OCI-LY3 (cell line): ENCODE measurements around the gene STIM2.

Experiments
- H2AFZ ChIP-seq: fragments of 200-600, 300-600 bp; shearing (Covaris generic); 2 replicates; pipeline ENCODE4 v1.6.0; 2014; ENCODE audit warnings: antibody characterized with exemption, low read depth, low read length
- H3K27ac ChIP-seq: fragments of 200-600, 300-600 bp; sonication (generic); 2 replicates; pipeline ENCODE4 v1.5.1; 2014; ENCODE audit warnings: mild to moderate bottlenecking, low read length, moderate library complexity, mixed read lengths
- H3K27me3 ChIP-seq: fragments of 200-600, 300-600 bp; sonication (generic); 2 replicates; pipeline ENCODE4 v1.6.1; 2014; ENCODE audit warnings: low read depth, low read length, mixed read lengths
- H3K36me3 ChIP-seq: fragments of 200-600, 300-600 bp; sonication (generic); replicated peaks from 2 replicates; pipeline ENCODE3; 2014; ENCODE audit warnings: low read depth, low read length, mixed read lengths
- H3K4me1 ChIP-seq: fragments of 300-600, 200-600 bp; sonication (generic); 2 replicates; pipeline ENCODE4 v1.6.1; 2014; ENCODE audit warnings: low read length, mixed read lengths
- H3K4me2 ChIP-seq: fragments of 200-600, 300-600 bp; sonication (generic); 2 replicates; pipeline ENCODE4 v1.6.1; 2014; ENCODE audit warnings: low read length, mixed read lengths
- H3K4me3 ChIP-seq: fragments of 300-600, 200-600 bp; sonication (generic); 2 replicates; pipeline ENCODE4 v1.5.1; 2014; ENCODE audit warnings: antibody characterized with exemption, mild to moderate bottlenecking, low read length, moderate library complexity
- H3K79me2 ChIP-seq: fragments of 300-600, 200-600 bp; shearing (Covaris generic); 2 replicates; pipeline ENCODE4 v1.6.1; 2014; ENCODE audit warnings: mild to moderate bottlenecking, low read length, mixed read lengths
- H3K9ac ChIP-seq: fragments of 300-600, 200-600 bp; shearing (Covaris generic); 2 replicates; pipeline ENCODE4 v1.6.0; 2014; ENCODE audit warnings: mild to moderate bottlenecking, low read length, moderate library complexity
- H3K9me3 ChIP-seq: fragments of 200-600, 300-600 bp; shearing (Covaris generic); 2 replicates; pipeline ENCODE4 v1.6.1; 2014; ENCODE audit warnings: low read length, mixed read lengths; ENCODE audit not compliant: insufficient read depth
- H4K20me1 ChIP-seq: fragments of 200-600, 300-600 bp; sonication (generic); 2 replicates; pipeline ENCODE4 v1.6.1; 2016; ENCODE audit warnings: low read length, mixed read lengths; ENCODE audit not compliant: insufficient read depth
- EZH2phosphoT487 ChIP-seq: fragments of 200-600 bp; shearing (Covaris generic); IDR thresholded peaks from 2 replicates; pipeline ENCODE4 v1.6.1; 2018; ENCODE audit warnings: antibody characterized with exemption, mixed run types, low read depth
- TF ChIP-seq, protein P1 (sequence below): fragments of 200-600, 300-600 bp; sonication (generic); IDR thresholded peaks from 2 replicates; pipeline ENCODE4 v1.5.1; 2014; ENCODE audit warnings: antibody characterized with exemption, low read length, low read depth

Gene STIM2

DNA sequence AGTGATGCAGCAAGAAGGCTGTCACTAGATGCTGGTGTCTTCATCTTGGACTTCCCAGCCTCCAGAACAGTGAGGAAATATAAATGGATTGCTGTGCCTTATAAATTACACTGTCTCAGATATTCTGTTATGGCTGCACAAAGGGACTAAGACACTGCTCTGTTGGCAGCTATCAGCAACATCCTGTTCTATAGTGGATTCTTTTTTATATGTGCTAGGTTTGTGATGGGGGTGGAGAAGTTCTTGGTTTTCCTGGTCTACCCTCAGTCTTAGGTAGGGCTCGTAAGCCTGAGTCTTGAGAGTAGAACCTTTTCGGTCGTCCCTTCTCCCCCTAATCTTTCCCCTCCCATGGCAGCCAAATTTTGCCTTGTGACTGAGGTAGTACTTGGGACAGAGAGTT is 17.3 kb downstream of the STIM2 start:
- Histone ChIP-seq H3K4me3 (no peak overlapping the region), H3K9me3 (no peaks in the 10 kb centered on the region), H3K79me2 (peaks cover 13% of the 10 kb centered on the region; the same call in 1 of the 2 replicates), H2AFZ (no peak overlapping the region), H3K27ac (no peak overlapping the region), H3K4me1 (peaks cover 15% of the 10 kb centered on the region; the same call in 1 of the 2 replicates), H3K9ac (no peak overlapping the region), H3K36me3 (no peaks in the 10 kb centered on the region), H4K20me1 (no peaks in the 10 kb centered on the region), H3K4me2 (no peak overlapping the region), H3K27me3 (no peaks in the 10 kb centered on the region)
- TF ChIP-seq, protein P1, sequence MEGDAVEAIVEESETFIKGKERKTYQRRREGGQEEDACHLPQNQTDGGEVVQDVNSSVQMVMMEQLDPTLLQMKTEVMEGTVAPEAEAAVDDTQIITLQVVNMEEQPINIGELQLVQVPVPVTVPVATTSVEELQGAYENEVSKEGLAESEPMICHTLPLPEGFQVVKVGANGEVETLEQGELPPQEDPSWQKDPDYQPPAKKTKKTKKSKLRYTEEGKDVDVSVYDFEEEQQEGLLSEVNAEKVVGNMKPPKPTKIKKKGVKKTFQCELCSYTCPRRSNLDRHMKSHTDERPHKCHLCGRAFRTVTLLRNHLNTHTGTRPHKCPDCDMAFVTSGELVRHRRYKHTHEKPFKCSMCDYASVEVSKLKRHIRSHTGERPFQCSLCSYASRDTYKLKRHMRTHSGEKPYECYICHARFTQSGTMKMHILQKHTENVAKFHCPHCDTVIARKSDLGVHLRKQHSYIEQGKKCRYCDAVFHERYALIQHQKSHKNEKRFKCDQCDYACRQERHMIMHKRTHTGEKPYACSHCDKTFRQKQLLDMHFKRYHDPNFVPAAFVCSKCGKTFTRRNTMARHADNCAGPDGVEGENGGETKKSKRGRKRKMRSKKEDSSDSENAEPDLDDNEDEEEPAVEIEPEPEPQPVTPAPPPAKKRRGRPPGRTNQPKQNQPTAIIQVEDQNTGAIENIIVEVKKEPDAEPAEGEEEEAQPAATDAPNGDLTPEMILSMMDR, result no peak
- TF ChIP-seq EZH2phosphoT487, result no peak

DNA sequence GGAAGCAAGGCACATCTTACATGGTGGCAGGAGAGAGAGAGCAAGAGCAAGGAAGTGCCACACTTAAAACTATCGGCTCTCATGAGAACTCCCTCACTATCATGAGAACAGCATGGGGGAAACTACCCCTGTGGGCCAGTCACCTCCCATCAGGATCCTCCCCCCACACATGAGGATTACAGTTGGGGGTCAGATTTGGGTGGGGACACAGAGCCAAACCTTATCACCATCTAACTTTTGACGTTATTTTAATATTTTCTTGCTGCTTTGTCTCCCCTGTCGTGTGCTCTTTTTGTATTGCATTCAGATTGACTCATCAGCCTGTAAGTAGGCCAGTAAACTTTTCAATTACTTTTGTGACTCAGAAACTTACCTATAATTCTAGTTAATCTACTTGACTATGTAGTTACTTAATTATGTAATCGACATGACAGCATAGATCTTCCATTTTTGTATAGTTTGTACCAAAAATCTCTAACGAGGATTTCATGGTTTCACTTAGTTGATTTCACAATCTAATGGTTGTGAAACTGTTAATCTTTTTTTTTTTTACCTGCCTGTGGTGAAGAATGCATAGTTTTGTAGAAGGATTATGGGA is 18.3 kb downstream of the STIM2 start:
- Histone ChIP-seq H3K4me1 (peaks cover 17% of the 10 kb centered on the region), H3K27me3 (no peaks in the 10 kb centered on the region)

DNA sequence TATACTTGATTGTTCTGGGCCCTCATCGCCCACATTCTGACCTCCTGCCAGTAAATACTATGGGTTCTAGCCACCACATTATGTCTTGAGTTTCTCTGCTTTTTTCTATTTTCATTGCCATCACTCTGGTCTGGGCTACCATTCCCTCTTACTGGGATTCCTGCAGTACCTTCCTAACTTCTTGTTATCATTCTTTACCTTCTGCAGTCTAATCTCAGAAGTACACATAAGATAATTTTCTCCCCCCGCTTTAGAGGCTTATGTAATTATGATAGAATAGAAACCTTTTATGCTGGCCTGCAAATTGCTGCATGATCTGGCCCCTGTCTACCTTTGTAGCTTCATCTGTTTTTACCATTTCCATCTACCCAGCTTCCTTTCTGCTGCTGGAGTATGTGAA is 19.2 kb downstream of the STIM2 start:
- H3K79me2 ChIP-seq, result peaks cover 13% of the 10 kb centered on the region; the same call in 1 of the 2 replicates
- TF ChIP-seq, protein P1, result no peak
- TF ChIP-seq EZH2phosphoT487, result no peak

More for the DNA sequence above, 18.3 kb downstream of the STIM2 start:
- TF ChIP-seq, protein P1, result no peak
- TF ChIP-seq EZH2phosphoT487, result no peak
- no peak overlapping the region for H2AFZ ChIP-seq
- H3K9ac ChIP-seq, result no peak overlapping the region
- no peaks in the 10 kb centered on the region for H3K9me3 ChIP-seq
- H3K27ac ChIP-seq, result no peak overlapping the region
- 0 out of 2 replicates have a peak, but pooled peaks cover 3% of the 10 kb centered on the region for H4K20me1 ChIP-seq
- no peaks in the 10 kb centered on the region for H3K36me3 ChIP-seq
- H3K4me2 ChIP-seq, result peak overlapping the region; percentile 34
- peaks cover 13% of the 10 kb centered on the region; the same call in 1 of the 2 replicates for H3K79me2 ChIP-seq
- H3K4me3 ChIP-seq, result no peak overlapping the region

DNA sequence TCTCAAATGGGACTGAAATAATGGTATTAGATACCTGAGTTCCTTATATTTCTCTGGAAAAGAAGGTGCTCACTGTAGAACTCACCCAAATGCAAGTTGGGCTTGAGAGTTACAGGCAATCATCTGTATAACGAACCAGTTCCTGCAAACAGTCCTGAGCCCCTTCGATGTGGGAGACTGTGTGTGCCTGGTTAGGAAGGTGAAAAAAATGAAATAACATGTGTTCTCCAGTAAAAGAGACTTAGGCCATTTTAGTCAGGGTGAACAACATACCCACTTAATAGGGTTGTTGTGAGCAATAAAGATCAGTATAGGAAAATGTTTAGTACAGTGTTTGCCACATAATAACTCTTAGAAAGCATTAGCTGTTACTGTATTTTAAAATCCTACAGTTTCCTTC is 23.4 kb downstream of the STIM2 start:
- peak overlapping the region; percentile 37; the same call in 1 of the 2 replicates for H3K4me3 ChIP-seq
- peaks cover 17% of the 10 kb centered on the region for H3K79me2 ChIP-seq
- no peak overlapping the region for H3K27ac ChIP-seq
- TF ChIP-seq EZH2phosphoT487, result no peak
- TF ChIP-seq, protein P1, result no peak
- no peak overlapping the region for H2AFZ ChIP-seq
- no peaks in the 10 kb centered on the region for H3K36me3 ChIP-seq
- H3K9me3 ChIP-seq, result no peaks in the 10 kb centered on the region
- no peaks in the 10 kb centered on the region for H3K27me3 ChIP-seq
- peaks cover 15% of the 10 kb centered on the region; the same call in 1 of the 2 replicates for H4K20me1 ChIP-seq
- H3K4me2 ChIP-seq, result peak overlapping the region; percentile 61
- H3K9ac ChIP-seq, result no peak overlapping the region
- H3K4me1 ChIP-seq, result peaks cover 38% of the 10 kb centered on the region

More for the DNA sequence above, 19.2 kb downstream of the STIM2 start:
- 0 out of 2 replicates have a peak, but pooled peaks cover 7% of the 10 kb centered on the region for H4K20me1 ChIP-seq
- H3K4me3 ChIP-seq, result no peak overlapping the region
- no peak overlapping the region for H3K9ac ChIP-seq
- no peaks in the 10 kb centered on the region for H3K27me3 ChIP-seq
- H3K4me1 ChIP-seq, result peaks cover 23% of the 10 kb centered on the region
- H3K27ac ChIP-seq, result no peak overlapping the region
- no peaks in the 10 kb centered on the region for H3K36me3 ChIP-seq
- H2AFZ ChIP-seq, result no peak overlapping the region
- no peak overlapping the region for H3K4me2 ChIP-seq
- no peaks in the 10 kb centered on the region for H3K9me3 ChIP-seq
